GM18499 (cell line): ENCODE results near the gene DDX24.

Experiments used
- ATAC-seq: cut with Tn5 transposase; IDR thresholded peaks from one replicate; pipeline ENCODE4 v1.9.1; 2021; ENCODE audit warnings: moderate number of reproducible peaks; ENCODE audit not compliant: insufficient read depth, unreplicated experiment

DDX24 gene

DNA sequence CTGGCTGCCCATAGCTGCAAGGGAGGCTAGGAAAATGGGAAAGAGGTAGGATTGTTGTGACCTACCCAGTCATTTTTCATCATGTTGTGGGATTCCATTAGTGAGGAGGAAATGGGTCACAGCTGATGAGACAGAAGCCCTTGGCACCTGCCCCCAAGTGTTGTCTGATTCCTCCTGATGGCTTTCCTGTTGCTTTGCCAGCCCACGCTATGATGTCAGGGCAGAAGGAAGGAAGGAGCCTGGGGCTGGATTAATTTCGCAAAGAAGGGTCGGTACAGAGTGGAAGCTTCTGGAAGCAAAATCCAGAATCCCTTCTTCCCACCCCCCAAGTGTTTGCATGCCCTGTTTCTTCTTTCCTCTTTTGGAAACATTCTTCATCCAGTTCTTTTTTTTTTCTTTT is 46.1 kb downstream of the DDX24 start:
- no peak for ATAC-seq

DNA sequence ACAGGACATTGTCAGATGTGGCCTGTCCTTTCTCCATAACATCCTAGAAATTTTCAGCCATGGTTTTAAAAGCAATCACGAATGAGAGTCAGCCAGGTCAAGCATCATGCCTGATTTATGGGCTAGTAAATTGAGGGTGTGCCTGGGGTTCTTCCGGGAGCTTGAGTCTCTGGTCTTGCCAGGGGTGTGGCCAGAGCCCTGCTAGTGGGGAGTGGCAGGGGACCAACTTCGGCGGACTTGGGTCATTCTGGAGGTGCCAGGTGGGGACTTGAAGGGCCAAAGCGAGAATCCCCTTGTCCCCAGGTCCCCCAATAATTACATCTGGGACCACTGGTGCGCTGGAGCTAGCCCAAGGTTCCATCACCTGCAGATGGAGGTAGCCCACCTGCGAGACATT is 49.1 kb downstream of the DDX24 start:
- ATAC-seq = no peak

DNA sequence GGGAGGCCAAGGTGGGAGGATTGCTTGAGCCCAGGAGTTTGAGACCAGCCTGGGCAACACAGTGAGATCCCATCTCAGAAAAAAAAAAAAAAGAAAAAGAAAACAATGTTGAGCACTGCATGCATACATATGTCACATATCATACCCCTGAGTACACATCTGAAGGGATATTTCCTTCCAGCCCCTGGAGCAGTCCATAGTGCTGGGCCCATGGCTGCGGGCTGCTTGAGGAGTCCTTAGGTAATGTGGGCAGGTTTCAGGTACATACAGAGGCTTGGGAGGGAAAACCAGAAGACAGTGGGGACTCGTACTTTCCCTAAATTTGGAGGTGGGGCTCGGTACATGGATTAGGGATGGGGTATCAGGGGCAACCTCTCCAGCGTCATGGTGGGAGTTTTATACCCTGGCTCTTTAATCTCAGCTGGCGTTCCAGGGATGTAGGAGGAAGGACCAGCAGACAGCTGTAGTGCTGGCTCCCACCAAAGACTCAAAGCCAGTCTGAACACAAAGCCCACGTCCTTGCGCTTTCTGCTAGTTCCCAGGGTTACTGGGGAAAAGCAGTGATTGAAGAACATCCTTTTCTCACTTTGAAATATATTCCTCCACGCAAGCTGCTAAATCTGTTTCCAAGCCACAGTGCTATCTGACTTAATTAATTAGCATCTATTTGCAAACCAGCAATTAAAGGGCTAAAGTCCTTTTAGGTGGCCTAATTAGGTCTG is 49.7 kb downstream of the DDX24 start:
- no peak for ATAC-seq

DNA sequence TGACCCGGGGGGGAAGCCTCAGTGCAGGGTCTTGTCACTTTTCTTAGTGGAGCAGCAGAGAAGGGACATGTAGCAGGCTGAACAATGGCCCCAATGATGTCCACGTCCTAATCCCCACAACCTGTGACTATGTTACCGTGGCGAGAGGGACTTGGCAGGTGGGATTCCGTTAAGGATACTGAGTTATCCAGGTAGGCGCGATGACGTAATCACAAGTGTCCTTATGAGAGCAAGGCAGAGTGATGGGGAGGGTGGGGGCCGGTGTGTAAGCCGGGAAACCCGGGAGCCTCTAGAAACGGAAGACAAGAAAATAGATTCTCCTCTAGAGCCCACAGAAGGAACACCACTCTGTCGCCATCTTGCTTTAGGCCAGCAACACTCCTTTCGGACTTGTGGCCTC is 50.4 kb downstream of the DDX24 start:
- no peak for ATAC-seq

DNA sequence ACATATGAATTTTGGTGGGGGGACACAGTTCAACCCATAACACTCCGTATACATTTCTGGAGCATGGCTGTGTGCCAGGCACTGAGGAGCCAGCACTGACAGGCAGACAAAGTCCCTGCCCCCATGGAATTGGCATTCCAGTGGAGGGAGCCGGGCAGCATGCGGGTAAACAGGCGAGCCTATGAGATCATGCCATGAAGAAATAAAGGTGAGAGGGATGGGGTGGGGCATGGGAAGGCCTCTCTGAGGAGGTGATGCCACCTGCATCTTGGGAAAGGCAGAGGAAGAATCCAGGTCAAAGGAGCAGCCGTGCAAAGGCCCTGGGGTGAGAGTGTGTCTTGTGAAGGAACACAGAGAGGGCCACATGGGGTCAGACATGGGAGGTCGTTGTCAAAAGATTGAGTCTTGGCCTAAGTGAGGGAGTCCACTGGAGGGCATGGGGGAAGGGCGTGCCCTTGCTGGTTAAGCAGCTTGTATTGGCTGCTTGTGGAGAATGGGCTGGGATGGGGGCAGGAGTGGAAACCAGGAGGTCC is 51.3 kb downstream of the DDX24 start:
- no peak for ATAC-seq

DNA sequence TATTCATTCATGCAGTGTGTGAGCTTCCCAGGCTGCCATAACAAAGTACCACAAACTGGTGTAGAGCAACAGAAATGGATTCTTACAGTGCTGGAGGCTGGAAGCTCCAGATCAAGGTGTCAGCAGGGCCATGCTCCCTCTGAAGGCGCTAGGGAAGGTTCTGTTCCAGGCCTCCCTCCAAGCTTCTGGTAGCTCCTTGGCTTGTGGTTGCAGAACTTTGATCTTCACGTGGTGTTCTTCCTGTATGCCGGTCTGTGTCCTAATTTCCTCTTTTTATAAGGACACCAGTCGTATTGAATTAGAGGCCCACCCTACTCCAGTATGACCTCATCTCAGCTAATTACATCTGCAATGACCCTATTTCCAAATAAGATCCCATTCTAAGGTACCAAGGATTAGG is 51.7 kb downstream of the DDX24 start:
- no peak for ATAC-seq

DNA sequence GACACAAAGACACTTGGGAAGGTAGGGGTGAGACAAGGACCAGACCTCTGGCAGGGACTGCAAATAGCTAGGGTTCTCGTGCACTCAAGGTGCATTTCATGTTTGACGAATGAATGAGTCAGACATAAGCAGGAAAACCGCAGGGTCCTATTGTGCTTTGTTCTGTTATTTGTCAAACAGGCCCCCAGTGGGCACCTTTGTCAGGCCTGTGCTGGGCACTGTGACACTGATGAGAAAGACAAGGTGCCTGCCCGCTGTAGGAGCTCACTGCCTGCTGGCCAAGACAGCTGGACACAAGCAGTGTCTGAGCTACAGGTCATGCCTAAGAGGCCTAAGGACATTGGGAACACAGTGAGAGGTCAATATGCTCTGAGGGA is 52.6 kb downstream of the DDX24 start:
- ATAC-seq = no peak

DNA sequence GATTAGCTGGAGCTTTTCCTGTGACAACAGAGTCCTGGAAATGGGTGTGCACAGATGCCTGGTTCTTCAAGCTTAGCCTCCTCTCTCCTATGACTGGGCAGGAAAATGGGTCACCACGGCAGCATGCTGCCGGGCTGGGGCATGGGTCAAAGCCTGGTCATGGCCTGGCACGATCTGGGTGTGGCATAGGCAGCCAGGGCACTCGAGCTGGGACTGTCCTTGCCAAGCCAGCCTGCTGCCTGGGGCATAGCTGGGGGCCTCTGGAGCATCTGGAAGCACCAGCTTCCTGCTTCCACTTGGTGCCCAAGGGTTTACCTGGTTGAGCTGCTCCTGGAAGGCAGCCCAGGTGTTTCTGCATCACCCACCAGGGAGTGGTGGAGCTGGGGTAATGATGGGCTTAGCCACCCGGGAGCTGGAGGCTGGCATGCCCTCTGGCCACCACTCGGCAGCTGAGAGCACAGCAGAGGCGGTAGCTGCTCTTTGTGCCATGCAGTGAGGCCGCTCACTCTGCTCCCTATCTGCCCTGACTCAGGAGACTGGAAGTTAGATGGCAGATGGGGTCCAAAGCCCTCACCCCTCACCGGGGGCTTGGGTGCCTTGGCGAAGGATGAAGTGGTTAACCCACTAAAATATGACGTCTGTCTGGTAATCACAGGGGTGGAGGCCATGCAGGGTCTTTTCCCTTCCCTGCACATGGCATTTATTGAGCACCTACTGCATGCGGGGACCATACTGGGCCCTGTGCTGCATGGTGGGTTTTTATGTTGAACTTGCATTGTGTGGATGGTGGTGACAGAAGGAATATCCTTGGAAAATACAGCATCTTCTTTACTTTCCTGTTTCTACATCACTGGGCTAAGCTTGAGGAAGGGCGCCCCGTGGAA is 53.2 kb downstream of the DDX24 start:
- ATAC-seq = no peak

DNA sequence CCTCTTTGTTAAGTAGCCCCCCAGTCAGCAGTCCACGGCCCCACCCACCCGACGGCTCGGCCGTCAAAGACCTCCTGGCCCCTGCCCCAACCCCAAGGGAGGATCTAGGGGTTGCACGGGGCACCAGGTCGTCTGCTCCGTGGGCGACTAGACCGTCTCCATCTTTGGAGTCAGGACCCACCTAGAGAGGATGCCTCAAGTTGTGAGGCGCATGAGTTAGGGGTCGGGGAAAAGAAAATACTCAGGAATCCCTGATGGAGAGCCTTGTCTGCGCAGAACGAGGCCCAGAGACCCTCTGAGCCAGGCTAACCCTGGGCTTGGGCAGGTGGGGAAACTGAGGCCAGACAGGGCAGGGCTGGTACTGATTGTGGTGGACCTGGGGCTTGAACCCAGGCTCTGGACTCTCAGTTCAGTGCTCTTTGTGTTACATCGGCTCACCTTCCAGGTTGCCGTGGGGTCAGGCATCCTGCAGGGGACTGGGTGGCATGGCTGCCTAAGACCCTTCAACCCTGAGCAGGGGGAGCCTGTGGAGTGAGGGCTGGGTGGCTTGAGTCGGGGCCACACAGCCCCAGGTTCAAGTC is 54.0 kb downstream of the DDX24 start:
- no peak for ATAC-seq

DNA sequence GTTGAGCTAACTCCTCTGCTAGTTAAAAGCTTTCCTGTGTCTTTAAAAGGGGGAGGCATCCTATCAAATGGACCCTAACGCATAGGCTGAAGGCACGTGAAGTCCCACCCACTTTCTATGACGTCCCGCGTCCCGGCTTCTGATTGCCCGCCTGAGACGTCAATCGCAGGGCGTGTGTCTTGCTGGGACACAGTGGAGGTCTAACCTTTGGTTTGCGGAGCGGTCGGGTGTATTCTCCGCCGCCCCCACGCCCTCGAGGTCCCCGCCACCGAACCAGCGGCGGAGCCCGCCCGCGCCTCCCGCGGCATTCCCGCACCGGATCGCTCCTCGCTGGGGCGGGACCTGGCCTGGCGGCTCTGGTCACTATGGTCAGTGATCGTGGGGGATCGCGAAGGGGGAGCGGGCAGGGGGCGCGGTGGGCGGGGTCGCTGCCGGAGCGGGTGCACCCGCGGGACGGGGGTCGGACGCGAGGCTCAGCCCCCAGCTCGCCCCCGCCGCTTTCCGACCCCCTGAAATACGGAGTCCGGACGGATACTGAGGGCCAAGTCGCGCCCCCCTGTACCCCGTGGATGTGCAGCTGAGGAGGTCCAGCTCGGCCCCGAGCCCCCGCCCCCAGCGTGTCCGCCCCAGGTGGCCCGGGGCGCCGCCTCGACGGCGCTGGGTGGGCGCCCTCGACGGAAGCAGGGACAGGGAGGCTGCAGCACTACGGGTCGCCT is 54.7 kb downstream of the DDX24 start, which contains the start of gene OTUB2:
OTUB2 (plus strand) TSS at position 168 of the 716 bp plus-strand sequence; CDS start at position 366, 198 bp downstream.
- peak; percentile 98 for ATAC-seq

DNA sequence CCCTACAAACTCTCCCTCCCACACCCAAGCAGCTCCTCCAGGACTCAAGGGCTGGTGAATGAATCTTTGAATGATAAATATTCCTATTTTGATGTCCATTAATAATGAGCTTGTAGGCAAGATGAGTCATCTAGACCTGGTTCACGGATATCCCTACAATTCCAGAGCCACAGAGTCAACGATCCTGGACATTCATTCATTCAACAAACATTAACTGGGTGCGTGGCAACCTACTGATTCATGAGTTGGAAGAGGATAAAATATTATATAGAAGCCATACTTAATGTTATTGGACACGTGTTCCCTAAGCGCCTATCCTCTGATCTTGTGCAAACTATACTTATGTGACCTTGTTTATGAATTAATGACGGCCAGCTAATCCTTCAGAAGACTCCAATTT is 55.3 kb downstream of the DDX24 start:
- ATAC-seq = no peak

DNA sequence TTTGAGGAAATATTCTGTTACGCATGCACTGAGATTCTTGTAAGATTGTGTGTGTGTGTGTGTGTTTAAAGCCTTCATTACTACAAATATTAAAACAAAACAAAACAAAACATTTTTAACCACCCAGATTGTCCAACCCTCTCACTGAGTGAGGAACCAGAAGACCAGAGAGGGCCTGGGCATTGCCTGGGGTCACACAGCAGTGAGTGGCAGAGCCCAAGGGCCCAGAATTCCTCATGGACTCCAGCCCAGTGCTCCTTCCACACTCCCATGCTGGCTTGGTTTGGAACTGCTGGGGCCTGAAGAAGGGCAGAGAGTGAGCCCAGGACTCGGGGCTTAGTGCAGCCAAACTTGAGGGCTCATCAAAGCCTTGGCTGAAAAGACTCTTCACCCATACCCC is 56.5 kb downstream of the DDX24 start:
- ATAC-seq = no peak

DNA sequence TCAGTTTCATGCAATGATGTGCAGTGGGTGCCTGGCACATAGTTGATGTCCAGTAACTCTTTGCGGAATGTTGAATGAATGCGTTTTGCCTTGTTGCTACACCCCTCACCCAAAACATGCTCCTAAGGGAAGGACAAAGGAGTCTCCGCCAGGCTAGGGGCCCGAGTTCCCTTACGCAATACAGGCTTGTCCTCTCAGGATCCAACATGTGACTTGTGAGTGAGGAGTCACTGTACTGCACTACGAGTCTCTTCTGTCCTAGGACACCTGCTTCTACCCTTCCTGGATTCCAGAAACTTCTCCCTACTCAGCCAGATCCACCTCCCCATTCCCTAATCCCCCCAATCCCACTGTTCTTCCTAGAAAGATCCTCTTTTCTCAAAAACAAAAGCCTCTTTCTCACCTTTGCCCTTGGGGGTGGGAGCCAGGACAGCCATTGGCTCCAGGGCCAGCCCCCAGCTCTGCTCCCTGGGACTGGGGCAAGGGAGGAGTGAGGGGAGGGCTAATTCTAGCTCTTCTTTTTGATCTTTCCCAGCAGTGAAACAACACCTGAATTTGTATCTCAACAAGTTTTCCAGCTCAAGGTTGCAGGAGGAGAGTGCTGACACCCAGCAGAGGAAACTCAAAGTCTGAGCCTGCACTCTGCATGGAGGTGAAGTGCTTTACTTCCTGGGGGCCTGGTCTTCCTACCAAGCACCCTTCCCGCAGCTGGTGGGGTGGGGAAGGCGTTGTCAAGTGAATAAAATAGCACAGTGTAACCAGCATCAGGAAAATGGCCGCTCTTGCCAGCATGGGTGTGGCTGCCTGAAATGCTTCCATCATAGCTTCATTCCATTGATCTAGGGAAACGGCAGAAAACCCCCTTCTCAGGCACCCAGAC is 58.2 kb downstream of the DDX24 start:
- no peak for ATAC-seq

DNA sequence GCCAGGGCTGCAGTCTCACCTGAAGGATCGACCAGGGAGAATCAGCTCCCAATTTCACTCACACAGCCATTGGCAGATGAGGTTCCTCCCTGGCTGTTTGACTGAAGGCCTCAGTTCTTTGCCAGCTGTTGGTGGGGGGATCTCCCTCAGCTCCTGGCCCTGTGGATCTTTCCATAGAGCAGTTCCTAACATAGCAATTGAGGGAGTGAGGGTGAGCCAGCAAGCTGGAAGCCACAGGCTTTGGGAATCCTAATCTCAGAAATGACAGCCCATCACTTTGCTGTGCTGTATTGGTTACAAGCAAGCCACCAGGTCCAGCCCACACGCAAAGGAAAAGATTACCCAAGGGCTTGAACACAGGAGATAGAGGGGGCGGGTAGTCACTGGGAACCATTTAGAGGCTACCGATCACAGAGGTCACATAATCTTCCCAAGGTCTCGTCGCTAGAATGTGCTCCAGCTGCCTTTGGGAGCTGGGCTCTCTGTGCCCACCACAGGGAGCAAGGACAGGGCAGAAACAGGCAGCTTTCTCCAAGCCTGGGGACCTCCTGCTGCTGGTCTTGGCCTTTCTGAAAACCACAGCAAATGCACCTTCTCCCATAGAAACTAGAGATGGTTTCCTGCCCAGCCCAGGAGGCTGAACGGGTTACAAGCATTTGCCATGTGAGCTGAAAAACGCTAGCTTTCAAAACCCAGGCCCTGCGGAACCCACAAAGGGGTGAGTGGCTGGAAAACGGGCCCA is 59.4 kb downstream of the DDX24 start:
- ATAC-seq = no peak

DNA sequence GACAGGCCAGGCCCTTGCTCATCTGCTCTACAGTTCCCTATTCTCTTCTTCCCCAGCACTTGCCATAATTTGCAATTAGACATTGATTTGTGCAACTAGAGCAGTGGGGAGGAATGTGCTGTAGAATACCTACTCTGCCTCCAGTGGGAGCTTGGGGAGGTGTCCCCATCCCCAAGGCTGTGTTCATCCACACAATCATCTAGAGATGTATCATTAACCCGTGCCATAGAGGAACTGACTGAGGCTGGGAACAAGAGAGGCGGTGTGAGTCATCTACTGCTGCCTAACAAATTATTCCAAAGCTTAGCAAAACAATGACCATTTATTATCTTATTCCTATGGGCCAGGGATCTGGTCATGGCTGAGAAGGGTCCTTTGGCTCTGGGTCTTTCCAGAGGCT is 60.0 kb downstream of the DDX24 start:
- no peak for ATAC-seq

DNA sequence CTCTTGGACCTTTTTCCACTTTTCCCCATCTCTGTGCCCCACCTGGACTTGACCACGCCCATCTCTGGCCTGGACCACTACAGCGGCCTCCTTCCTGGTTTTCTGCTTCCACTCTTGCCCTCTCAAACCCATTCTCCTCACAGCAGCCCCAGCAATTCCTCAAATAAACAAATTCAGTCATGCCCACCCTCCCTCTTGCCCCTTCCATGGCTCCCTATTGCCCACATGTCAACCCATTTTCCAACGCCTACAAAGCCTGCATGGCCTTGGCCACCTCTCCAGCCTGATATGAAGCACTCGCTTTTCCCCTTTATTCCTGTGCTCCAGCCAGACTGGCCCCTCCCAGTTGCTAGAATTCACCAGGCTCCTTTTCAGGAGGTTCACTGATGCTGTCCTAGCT is 60.7 kb downstream of the DDX24 start:
- ATAC-seq = no peak

DNA sequence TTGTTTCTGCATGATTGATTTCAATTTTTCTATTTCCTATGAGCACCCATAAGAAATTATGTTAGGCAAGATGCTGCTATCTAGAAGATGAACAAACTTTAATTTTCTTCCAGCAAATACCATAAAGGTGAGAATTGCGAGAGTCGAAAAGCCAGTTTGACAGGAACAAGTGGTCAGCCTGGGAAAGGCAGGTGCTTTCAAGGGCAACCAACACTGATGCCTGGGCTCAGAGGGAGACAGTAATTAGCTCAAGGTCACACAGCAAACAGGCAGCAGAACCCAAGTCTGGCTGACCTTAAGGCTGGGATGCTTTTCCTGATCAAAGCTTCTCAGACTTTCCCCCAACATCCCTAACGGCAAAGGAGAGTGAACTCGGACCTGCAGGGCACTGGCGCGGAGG is 61.7 kb downstream of the DDX24 start:
- ATAC-seq = no peak

DNA sequence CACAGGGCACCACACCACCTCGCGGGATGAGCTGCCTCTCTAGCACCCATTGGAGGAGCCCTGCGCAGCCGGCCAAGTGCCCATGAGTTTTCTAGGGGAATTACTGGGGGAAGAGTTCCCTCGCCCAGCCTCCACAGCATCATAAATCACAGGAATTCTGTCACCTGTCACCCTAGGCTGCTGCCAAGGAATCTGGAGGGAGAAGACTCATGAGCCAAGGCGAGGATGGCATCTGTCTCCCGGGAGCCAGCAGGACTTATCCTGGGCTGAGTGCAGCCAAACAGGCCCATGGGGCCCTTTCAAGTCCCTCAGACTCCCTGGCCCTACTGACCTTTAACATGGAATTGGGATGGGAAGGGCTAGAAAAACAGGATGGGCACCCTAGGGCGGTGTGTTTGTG is 62.7 kb downstream of the DDX24 start:
- no peak for ATAC-seq

DNA sequence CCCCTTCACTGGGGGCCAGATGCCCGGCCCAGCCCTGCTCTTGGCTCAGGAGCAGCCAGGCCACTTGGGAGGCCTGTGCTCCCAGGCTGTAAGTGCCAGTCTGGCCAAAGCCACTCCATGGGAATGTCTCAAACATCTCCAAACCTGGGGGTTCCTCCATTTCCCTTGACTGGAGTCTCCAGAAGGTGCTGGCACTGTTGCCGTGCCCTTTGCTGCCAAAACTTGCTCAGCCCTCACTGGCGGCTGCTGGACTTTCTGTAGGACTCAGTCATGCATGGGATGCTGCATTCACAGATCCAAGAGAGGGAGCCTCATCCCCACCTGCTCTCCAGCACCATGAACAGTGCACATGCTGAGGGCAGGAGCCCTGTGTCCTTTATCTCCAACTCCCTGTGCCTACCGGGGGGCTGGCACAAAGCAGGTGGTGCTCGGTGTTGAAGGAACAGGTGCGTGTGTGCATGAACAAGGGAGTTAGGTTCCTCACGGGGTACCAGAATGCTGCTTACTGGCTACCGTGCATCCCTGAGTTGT is 64.5 kb downstream of the DDX24 start:
- ATAC-seq = no peak
